Muscle of leg (tissue), 11 donors: Measurements from ENCODE around the gene CXorf65. TPM values are rescaled to one million over a fixed set of nuclear protein-coding genes. Genes with fewer than 3 reads are reported as not detected.

Source experiments
- DNase-seq: peaks from one replicate; pipeline ENCODE4 v3.0.0; 2013
- H3K27ac ChIP-seq: one replicate; pipeline ENCODE4 v1.5.1; 2013; ENCODE audit warnings: mild to moderate bottlenecking, low read length, control low read depth
- H3K27me3 ChIP-seq: one replicate; pipeline ENCODE4 v1.6.1; 2013; ENCODE audit warnings: low read length; ENCODE audit not compliant: control insufficient read depth, insufficient read depth
- H3K36me3 ChIP-seq: one replicate; pipeline ENCODE4 v1.6.1; 2013; ENCODE audit warnings: low read length; ENCODE audit not compliant: control insufficient read depth, insufficient read depth
- H3K4me1 ChIP-seq: one replicate; pipeline ENCODE4 v1.6.1; 2013; ENCODE audit warnings: low read length; ENCODE audit not compliant: control insufficient read depth, insufficient read depth
- H3K4me3 ChIP-seq: one replicate; pipeline ENCODE4 v1.5.1; 2013; ENCODE audit warnings: low read length, control low read depth
- H3K9me3 ChIP-seq: replicated peaks from 2 replicates; pipeline ENCODE4 v1.6.1; 2013; ENCODE audit warnings: low read depth, low read length; ENCODE audit not compliant: control insufficient read depth
- WGBS: methylation state at CpG from one replicate; pipeline ENCODE4 v1.1.5; 2013; ENCODE audit warnings: missing lambda C conversion rate; ENCODE audit not compliant: insufficient coverage; 5-methylcytosine and 5-hydroxymethylcytosine counted together
- polyA plus RNA-seq, 8 donors: library from polyadenylated mRNA; unstranded; fragments of 120-200 nt; gene quantifications; one replicate each; pipeline versions ENCODE4 v1.2.1 to v1.2.3, GENCODE V29; 2013; ENCODE audit warnings: inconsistent platforms in 1 of 8, low replicate concordance in 1 of 8; ENCODE audit not compliant: insufficient read length in 8 of 8, insufficient read depth in 1 of 8
- total RNA-seq: library from RNA; stranded (reverse); fragments of 120-200 nt; gene quantifications from one replicate; pipeline ENCODE4 v1.2.4, GENCODE V29; 2013

Gene CXorf65
- total and polyA plus RNA-seq, 9 donors: 0.63 to 1.4 (median 0.84) TPM; not detected in 2

GRCh38 chrX:71128915-71129765 is 22.6 kb upstream of the CXorf65 start:
- Histone ChIP-seq H3K36me3 (peaks cover 74% of the 10 kb centered on the region), H3K4me1 (no peaks in the 10 kb centered on the region), H3K9me3 (no peaks in the 10 kb centered on the region), H3K27me3 (peaks cover 9% of the 10 kb centered on the region), H3K4me3 (no peak overlapping the region), H3K27ac (no peak overlapping the region)
- peak; percentile 63 for DNase-seq
- 33% methylated on average over 13 of the region's 18 CpGs for WGBS

GRCh38 chrX:71128166-71128833 is 21.8 kb upstream of the CXorf65 start:
- H3K9me3 ChIP-seq: no peaks in the 10 kb centered on the region
- no peak overlapping the region for H3K4me3 ChIP-seq
- peaks cover 9% of the 10 kb centered on the region for H3K27me3 ChIP-seq
- no peak for DNase-seq
- H3K36me3 ChIP-seq: peaks cover 77% of the 10 kb centered on the region
- no peaks in the 10 kb centered on the region for H3K4me1 ChIP-seq
- 85% methylated on average over 12 of the region's 12 CpGs for WGBS
- no peak overlapping the region for H3K27ac ChIP-seq

DNA sequence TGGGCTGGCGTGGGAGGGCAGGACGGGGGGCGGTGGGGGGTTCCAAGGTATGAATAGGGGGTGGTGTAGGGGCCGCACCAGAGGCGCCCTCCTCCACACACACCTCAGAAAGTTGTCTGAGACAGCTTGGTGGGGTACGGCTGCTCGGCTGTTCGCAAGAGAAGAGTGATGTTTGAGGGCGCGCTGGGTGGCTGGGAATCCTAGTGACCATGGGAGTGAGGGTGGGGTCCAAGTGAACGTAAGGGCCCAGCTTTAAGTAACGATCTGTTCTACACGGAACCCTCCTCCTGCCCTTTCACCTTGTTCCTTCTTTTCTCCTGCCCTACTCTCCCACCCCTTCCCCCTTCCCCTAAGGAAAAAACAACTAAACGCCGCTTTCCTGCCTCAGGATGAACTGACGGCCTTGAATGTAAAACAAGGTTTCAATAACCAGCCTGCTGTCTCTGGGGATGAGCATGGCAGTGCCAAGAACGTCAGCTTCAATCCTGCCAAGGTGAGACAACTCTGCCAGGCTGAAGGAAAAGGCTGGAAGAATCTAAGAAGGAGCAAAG is 12.5 kb upstream of the CXorf65 start:
- peaks cover 2% of the 10 kb centered on the region for H3K27me3 ChIP-seq
- peak overlapping the region; percentile 29 for H3K27ac ChIP-seq
- peak; percentile 25 for DNase-seq
- peaks cover 5% of the 10 kb centered on the region for H3K4me1 ChIP-seq
- no peaks in the 10 kb centered on the region for H3K9me3 ChIP-seq
- 28% methylated on average over 7 of the region's 17 CpGs for WGBS
- H3K36me3 ChIP-seq: peaks cover 37% of the 10 kb centered on the region
- peak overlapping the region; percentile 73 for H3K4me3 ChIP-seq

DNA sequence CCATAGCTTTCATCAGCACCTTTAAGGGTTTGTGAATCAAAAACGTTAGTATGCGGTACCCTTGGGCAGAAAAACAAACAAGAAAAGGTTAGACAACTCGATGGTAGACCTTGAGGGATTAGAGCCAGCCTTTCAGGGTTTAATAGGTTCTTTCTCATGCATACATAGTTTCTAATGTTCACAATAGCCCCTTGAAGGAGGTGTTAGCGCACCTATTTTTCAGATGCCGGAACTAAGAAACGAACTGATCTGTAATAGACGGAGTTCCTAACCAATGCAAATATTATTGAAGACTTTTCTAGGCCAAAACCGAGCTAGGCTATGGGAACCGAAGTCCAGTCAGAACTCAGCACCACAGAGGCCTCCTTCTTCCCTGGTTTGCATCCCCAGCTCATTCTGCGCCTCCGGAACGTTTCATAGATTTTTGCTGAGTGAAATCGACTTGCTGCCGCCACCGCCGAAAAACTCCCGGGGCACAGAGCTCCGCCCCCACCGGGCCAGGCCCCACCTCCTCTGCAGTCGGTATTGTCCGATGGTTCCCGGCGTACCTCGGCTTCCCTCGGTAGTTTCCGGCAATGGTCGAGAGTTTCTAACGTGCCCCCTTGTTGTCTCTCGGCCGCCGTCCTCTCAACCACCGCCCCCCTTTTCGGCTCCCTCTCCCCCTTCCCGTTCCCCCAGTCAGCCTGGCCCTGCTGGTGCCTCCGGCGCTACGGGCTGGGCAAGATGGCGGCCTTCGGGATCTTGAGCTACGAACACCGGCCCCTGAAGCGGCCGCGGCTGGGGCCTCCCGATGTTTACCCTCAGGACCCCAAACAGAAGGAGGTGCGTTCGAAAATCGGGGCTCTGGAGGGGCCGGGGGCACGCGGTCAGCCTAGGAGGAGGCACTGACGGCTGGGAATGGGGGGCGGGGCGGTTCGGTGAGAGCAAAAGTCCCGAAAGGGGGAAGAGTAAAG is 11.8 kb upstream of the CXorf65 start, which contains the start of gene MED12:
TSS of gene MED12 (plus strand) at position 565 of the 953 bp plus-strand sequence. CDS start at position 724, 159 bp downstream.
- DNase-seq: peak; percentile 95
- peaks cover 31% of the 10 kb centered on the region for H3K36me3 ChIP-seq
- H3K27me3 ChIP-seq: peaks cover 2% of the 10 kb centered on the region
- peak within 1 kb of the TSS; percentile 86 for H3K27ac ChIP-seq
- H3K4me3 ChIP-seq: peak within 1 kb of the TSS; percentile 73
- H3K9me3 ChIP-seq: no peaks in the 10 kb centered on the region
- 16% methylated on average over 45 of the region's 56 CpGs for WGBS
- peaks cover 5% of the 10 kb centered on the region for H3K4me1 ChIP-seq

GRCh38 chrX:71117358-71117757 is 10.8 kb upstream of the CXorf65 start:
- Histone ChIP-seq H3K27ac (no peak overlapping the region), H3K9me3 (no peaks in the 10 kb centered on the region), H3K27me3 (peaks cover 2% of the 10 kb centered on the region), H3K4me1 (peaks cover 5% of the 10 kb centered on the region), H3K4me3 (no peak overlapping the region), H3K36me3 (peaks cover 22% of the 10 kb centered on the region)
- DNase-seq: no peak
- 92% methylated on average over 4 of the region's 10 CpGs for WGBS

DNA sequence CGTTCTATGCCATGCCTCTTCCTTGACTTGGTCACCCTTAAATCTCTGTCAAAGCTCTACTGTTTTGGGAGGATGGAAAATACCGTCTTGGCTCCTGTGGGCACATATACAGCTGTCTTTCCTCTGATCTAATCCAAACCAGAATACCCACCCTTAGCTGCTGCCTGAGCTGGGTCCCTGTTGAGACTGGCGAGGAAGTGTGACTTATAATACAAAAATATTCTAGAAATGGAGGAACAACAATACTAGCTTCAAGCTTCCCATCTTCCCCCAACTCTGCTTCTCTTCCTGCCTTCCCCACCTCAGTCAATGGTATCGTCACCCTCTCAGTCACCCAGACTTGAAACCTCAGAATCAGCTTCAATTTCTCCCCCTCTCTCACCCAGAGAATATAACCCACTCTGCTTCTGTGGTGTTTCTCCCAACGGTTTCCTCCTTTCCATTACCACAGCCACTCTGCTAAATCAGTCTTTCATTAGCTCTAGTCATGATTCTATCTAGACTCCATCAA is 5.4 kb upstream of the CXorf65 start:
- H3K4me1 ChIP-seq: peaks cover 21% of the 10 kb centered on the region
- WGBS: 26% methylated on average over 2 of the region's 5 CpGs
- no peaks in the 10 kb centered on the region for H3K9me3 ChIP-seq
- peaks cover 4% of the 10 kb centered on the region for H3K27me3 ChIP-seq
- H3K36me3 ChIP-seq: no peaks in the 10 kb centered on the region
- DNase-seq: no peak
- H3K27ac ChIP-seq: no peak overlapping the region
- no peak overlapping the region for H3K4me3 ChIP-seq

- no peak within 1 kb of the TSS for H3K27ac ChIP-seq
- WGBS: 83% methylated on average over 1 of the region's 8 CpGs
These were observed 4.8 kb upstream of the CXorf65 start, which contains the start of gene IL2RG for GRCh38 chrX:71111141-71111843. Gene IL2RG (minus strand): TSS chrX:71111577. CDS start chrX:71111539, 38 bp downstream.

DNA sequence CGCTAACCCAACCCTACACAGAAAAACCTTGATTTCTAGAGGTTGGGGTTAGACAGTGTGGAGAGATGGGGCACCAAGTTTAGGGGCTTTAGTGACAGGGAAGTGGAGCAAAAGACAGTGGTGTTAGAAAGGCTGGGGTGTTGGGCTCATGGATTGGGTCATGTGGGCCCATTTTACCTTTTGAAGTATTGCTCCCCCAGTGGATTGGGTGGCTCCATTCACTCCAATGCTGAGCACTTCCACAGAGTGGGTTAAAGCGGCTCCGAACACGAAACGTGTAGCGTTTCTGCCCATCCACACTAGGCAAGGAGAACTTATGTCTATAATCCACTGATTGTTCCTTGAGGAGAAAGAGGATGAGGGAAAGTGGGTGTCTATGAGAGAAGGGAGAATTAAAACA is 2.5 kb upstream of the CXorf65 start:
- no peak for DNase-seq
- WGBS: no CpG with 5 or more reads among the region's 6 CpGs
- Histone ChIP-seq H3K9me3 (no peaks in the 10 kb centered on the region), H3K27me3 (peaks cover 4% of the 10 kb centered on the region), H3K27ac (no peak overlapping the region), H3K36me3 (no peaks in the 10 kb centered on the region), H3K4me1 (peaks cover 28% of the 10 kb centered on the region), H3K4me3 (no peak overlapping the region)

More at GRCh38 chrX:71111141-71111843, 4.8 kb upstream of the CXorf65 start, which contains the start of gene IL2RG:
- H3K36me3 ChIP-seq: no peaks in the 10 kb centered on the region
- peaks cover 4% of the 10 kb centered on the region for H3K27me3 ChIP-seq
- DNase-seq: no peak
- no peaks in the 10 kb centered on the region for H3K9me3 ChIP-seq
- H3K4me3 ChIP-seq: peak within 1 kb of the TSS; percentile 13
- peaks cover 21% of the 10 kb centered on the region for H3K4me1 ChIP-seq
